K562 (cell line): ENCODE measurements around the gene POLDIP3. TPM values are rescaled to one million over a fixed set of nuclear protein-coding genes. Genes with fewer than 3 reads are reported as not detected.

Experiments
- ADNP ChIP-seq: fragments of 200-800 bp; sonication (Bioruptor generic); IDR thresholded peaks from 2 replicates; pipeline ENCODE4 v1.6.1; 2016; ENCODE audit warnings: missing genetic modification characterization, missing compliant biosample characterization
- ESRRA ChIP-seq: fragments of 450-650 bp; IDR thresholded peaks from 2 replicates; pipeline ENCODE4 v1.6.1; 2014; ENCODE audit warnings: low read depth, mild to moderate bottlenecking, moderate library complexity, borderline replicate concordance
- FOXO4 ChIP-seq: fragments of 450-650 bp; formaldehyde crosslinking; IDR thresholded peaks from 2 replicates; pipeline ENCODE4 v1.4.0; 2020; ENCODE audit warnings: mild to moderate bottlenecking, moderate library complexity
- FUS ChIP-seq: fragments of 200-400 bp; formaldehyde crosslinking; optimal IDR thresholded peaks from 2 replicates; pipeline ENCODE3; 2017; ENCODE audit warnings: low read depth, low read length
- JUND ChIP-seq, 2 experiments: IDR thresholded peaks; 2 replicates in 1 of 2; 3 replicates in 1 of 2; pipeline ENCODE4 v1.6.1; 2011; ENCODE audit warnings: borderline replicate concordance in 2 of 2, low read depth in 2 of 2, low read length in 2 of 2, improper control_type of control experiment in 1 of 2, missing biosample characterization in 1 of 2, missing genetic modification characterization in 1 of 2, missing genetic modification reagents in 1 of 2
- L3MBTL2 ChIP-seq: fragments of 450-650 bp; IDR thresholded peaks from 2 replicates; pipeline ENCODE4 v1.6.1; 2016; ENCODE audit warnings: mild to moderate bottlenecking, moderate library complexity
- LARP7 ChIP-seq: fragments of 450-650 bp; IDR thresholded peaks from 2 replicates; pipeline ENCODE4 v1.6.1; 2016
- NCOA4 ChIP-seq: fragments of 450-650 bp; IDR thresholded peaks from 2 replicates; pipeline ENCODE4 v1.6.1; 2018; ENCODE audit warnings: mild to moderate bottlenecking; ENCODE audit not compliant: partially characterized antibody
- NR2F6 ChIP-seq: fragments of 450-650 bp; formaldehyde crosslinking; IDR thresholded peaks from 2 replicates; pipeline ENCODE4 v1.4.0; 2020; ENCODE audit warnings: mild to moderate bottlenecking
- POLR2A ChIP-seq: fragments of 450-650 bp; conservative IDR thresholded peaks from 2 replicates; pipeline ENCODE4 v1.6.1; 2016
- RBBP5 ChIP-seq: fragments of 200-600 bp; sonication (generic); IDR thresholded peaks from 2 replicates; pipeline ENCODE4 v1.6.1; 2012; ENCODE audit warnings: borderline replicate concordance, mild to moderate bottlenecking, low read length, control low read depth, inconsistent platforms; ENCODE audit not compliant: insufficient read depth, poor library complexity, severe bottlenecking
- RBM14 ChIP-seq: fragments of 200-400 bp; formaldehyde crosslinking; IDR thresholded peaks from 2 replicates; pipeline ENCODE4 v1.6.1; 2018; ENCODE audit warnings: low read depth, mild to moderate bottlenecking, low read length, moderate library complexity, borderline replicate concordance; ENCODE audit not compliant: insufficient read depth
- SMARCA5 ChIP-seq: fragments of 450-650 bp; IDR thresholded peaks from 2 replicates; pipeline ENCODE4 v1.6.1; 2016
- TAF15 ChIP-seq: fragments of 200-400 bp; formaldehyde crosslinking; IDR thresholded peaks from 2 replicates; pipeline ENCODE4 v1.6.1; 2017; ENCODE audit warnings: mild to moderate bottlenecking, low read depth, low read length, moderate library complexity
- TCF3 ChIP-seq: sonication (generic); formaldehyde crosslinking; IDR thresholded peaks from 2 replicates; pipeline ENCODE4 v1.4.0; 2020; ENCODE audit warnings: mild to moderate bottlenecking, missing genetic modification reagents
- TCF7L2 ChIP-seq: fragments of 150-350 bp; IDR thresholded peaks from 2 replicates; pipeline ENCODE4 v1.6.1; 2016; ENCODE audit warnings: low read depth, mild to moderate bottlenecking, low read length, moderate library complexity
- ZNF77 ChIP-seq: fragments of 250-450 bp; sonication (Bioruptor Pico); IDR thresholded peaks from 2 replicates; pipeline ENCODE4 v1.5.0; 2020
- polyA plus RNA-seq, 8 experiments: library from polyadenylated mRNA; depleted of rRNA in 4 of 8; stranded (reverse) in 5 of 8; unstranded in 3 of 8; fragments of >200 nt; fragmentation: Nextera tagmentation in 2 of 8; fragmentation: Illumina TruSeq in 1 of 8; extraction: Ambion mirVana in 2 of 8; extraction: Trizol in 1 of 8; gene quantifications; 2 replicates each; pipeline versions ENCODE4 v1.2.1 to v1.2.3, GENCODE V29; 2011 to 2014; ENCODE audit warnings: inconsistent platforms in 1 of 8, missing spikeins in 1 of 8
- total RNA-seq, 7 experiments: library from RNA; depleted of rRNA in 6 of 7; stranded (reverse); fragments of >200 nt in 6 of 7; fragmentation: Illumina TruSeq in 2 of 7; extraction: Trizol in 2 of 7; gene quantifications; 2 replicates each; pipeline versions ENCODE4 v1.2.1 to v1.2.3, GENCODE V29; 2011 to 2021; ENCODE audit warnings: low replicate concordance in 1 of 7
- TF ChIP-seq, protein P1 (sequence below), 2 experiments: fragments of 450-650 bp in 1 of 2; IDR thresholded peaks; 2 replicates each; pipeline ENCODE4 v1.6.1; 2011 to 2017; ENCODE audit warnings: low read depth in 2 of 2, antibody characterized with exemption in 1 of 2, borderline replicate concordance in 1 of 2, low read length in 1 of 2, mild to moderate bottlenecking in 1 of 2, mixed read lengths in 1 of 2; ENCODE audit not compliant: control insufficient read depth in 1 of 2
- TF ChIP-seq, protein P2 (sequence below): fragments of 450-650 bp; IDR thresholded peaks from 2 replicates; pipeline ENCODE4 v1.6.1; 2018; ENCODE audit not compliant: partially characterized antibody

The POLDIP3 gene
- total and polyA plus RNA-seq, 9 of the 15 experiments (the other 6 are each of a cell fraction or from before 2014, with no cell fraction given) = 14.3 to 53.0 (median 26.3) TPM

DNA sequence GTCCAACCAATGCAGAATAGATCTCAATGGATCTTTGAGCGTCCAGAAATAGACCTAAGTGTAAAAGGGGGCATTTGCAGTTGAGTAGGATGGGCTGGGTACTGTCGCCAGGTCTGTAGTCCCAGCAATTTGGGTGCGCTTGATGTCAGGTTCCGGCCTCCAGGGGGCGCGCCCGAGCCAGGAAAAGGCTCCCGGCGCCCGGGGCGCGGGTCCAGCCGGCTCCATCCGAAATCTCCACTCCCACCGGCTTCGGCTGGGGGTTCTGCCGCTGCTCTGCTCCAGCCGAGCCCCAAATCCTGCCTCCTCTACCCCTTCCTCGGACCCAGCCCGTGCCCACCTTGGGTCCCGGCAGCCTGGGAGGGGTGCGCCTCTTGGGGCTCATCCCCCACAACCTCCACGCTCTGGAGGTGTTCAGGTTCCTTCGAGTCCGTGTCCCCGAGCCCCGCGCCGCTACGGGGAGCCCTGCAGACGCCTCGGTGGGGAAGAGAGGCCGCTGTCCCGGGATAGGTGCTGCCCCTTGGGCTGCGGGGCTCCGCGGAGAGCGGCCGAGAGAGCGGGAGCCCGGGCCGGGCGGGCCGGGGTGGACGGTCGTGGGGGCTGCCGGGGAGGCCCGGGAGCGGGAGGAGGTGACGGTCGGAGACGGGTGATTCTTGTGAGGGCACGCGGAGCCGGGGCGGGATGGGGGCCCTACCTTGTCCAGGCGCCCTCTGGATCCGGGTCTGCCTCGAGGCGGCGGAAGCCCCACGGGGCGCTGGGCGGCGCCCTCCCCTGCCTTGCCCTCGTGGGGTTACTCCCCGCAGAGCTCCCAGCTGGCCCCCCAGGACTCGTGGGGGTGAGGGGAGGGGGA lies 47.5 kb upstream of the POLDIP3 start (continued):
- TF ChIP-seq LARP7 (no peak), TCF3 (no peak), FOXO4 (CRISPR knock-in tag) (no peak), TAF15 (no peak), JUND (IDR thresholded peaks at IDR 0.05; ENCODE audit: borderline replicate concordance, low read depth, low read length) (no peak), JUND (tag; IDR thresholded peaks at IDR 0.05; ENCODE audit: borderline replicate concordance, low read depth, low read length) (no peak), SMARCA5 (no peak), ADNP (tag) (no peak), NR2F6 (CRISPR knock-in tag) (no peak), TCF7L2 (no peak), NCOA4 (no peak), ESRRA (no peak), ZNF77 (CRISPR knock-in tag) (no peak), POLR2A (peak; percentile 52; the same call in 1 of the 2 replicates), L3MBTL2 (peak; percentile 35; the same call in 1 of the 2 replicates), RBBP5 (no peak), RBM14 (no peak), FUS (no peak)
- TF ChIP-seq, protein P1, sequence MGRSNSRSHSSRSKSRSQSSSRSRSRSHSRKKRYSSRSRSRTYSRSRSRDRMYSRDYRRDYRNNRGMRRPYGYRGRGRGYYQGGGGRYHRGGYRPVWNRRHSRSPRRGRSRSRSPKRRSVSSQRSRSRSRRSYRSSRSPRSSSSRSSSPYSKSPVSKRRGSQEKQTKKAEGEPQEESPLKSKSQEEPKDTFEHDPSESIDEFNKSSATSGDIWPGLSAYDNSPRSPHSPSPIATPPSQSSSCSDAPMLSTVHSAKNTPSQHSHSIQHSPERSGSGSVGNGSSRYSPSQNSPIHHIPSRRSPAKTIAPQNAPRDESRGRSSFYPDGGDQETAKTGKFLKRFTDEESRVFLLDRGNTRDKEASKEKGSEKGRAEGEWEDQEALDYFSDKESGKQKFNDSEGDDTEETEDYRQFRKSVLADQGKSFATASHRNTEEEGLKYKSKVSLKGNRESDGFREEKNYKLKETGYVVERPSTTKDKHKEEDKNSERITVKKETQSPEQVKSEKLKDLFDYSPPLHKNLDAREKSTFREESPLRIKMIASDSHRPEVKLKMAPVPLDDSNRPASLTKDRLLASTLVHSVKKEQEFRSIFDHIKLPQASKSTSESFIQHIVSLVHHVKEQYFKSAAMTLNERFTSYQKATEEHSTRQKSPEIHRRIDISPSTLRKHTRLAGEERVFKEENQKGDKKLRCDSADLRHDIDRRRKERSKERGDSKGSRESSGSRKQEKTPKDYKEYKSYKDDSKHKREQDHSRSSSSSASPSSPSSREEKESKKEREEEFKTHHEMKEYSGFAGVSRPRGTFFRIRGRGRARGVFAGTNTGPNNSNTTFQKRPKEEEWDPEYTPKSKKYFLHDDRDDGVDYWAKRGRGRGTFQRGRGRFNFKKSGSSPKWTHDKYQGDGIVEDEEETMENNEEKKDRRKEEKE (IDR thresholded peaks at IDR 0.05; ENCODE audit: borderline replicate concordance in 1 of 2, control insufficient read depth in 1 of 2, low read depth in 2 of 2, low read length in 1 of 2) = no peak
- TF ChIP-seq, protein P2, sequence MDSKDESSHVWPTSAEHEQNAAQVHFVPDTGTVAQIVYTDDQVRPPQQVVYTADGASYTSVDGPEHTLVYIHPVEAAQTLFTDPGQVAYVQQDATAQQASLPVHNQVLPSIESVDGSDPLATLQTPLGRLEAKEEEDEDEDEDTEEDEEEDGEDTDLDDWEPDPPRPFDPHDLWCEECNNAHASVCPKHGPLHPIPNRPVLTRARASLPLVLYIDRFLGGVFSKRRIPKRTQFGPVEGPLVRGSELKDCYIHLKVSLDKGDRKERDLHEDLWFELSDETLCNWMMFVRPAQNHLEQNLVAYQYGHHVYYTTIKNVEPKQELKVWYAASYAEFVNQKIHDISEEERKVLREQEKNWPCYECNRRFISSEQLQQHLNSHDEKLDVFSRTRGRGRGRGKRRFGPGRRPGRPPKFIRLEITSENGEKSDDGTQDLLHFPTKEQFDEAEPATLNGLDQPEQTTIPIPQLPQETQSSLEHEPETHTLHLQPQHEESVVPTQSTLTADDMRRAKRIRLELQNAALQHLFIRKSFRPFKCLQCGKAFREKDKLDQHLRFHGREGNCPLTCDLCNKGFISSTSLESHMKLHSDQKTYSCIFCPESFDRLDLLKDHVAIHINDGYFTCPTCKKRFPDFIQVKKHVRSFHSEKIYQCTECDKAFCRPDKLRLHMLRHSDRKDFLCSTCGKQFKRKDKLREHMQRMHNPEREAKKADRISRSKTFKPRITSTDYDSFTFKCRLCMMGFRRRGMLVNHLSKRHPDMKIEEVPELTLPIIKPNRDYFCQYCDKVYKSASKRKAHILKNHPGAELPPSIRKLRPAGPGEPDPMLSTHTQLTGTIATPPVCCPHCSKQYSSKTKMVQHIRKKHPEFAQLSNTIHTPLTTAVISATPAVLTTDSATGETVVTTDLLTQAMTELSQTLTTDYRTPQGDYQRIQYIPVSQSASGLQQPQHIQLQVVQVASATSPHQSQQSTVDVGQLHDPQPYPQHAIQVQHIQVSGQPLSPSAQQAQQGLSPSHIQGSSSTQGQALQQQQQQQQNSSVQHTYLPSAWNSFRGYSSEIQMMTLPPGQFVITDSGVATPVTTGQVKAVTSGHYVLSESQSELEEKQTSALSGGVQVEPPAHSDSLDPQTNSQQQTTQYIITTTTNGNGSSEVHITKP = no peak
